Prostate gland (tissue), 2 donors: Measurements from ENCODE around the gene AMDHD2.

Experiments
- POLR2AphosphoS5 ChIP-seq: sonication (generic); formaldehyde crosslinking; IDR thresholded peaks from one replicate; pipeline ENCODE4 v1.6.1; 2017; ENCODE audit warnings: antibody characterized with exemption
- TF ChIP-seq, protein P1 (sequence below), 4 experiments: fragments of 200-600 bp in 2 of 4; fragments of 450-650 bp in 2 of 4; sonication (generic) in 2 of 4; IDR thresholded peaks; 1 replicate in 3 of 4; 2 replicates in 1 of 4; pipeline ENCODE4 v1.5.1; 2016 to 2019; ENCODE audit warnings: antibody characterized with exemption in 4 of 4, mild to moderate bottlenecking in 2 of 4, moderate library complexity in 2 of 4

DNA sequence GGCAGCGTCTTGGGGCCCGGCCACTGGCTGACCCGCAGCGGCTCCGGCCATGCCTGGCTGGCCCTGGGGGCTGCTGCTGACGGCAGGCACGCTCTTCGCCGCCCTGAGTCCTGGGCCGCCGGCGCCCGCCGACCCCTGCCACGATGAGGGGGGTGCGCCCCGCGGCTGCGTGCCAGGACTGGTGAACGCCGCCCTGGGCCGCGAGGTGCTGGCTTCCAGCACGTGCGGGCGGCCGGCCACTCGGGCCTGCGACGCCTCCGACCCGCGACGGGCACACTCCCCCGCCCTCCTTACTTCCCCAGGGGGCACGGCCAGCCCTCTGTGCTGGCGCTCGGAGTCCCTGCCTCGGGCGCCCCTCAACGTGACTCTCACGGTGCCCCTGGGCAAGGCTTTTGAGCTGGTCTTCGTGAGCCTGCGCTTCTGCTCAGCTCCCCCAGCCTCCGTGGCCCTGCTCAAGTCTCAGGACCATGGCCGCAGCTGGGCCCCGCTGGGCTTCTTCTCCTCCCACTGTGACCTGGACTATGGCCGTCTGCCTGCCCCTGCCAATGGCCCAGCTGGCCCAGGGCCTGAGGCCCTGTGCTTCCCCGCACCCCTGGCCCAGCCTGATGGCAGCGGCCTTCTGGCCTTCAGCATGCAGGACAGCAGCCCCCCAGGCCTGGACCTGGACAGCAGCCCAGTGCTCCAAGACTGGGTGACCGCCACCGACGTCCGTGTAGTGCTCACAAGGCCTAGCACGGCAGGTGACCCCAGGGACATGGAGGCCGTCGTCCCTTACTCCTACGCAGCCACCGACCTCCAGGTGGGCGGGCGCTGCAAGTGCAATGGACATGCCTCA, 48.3 kb upstream of the AMDHD2 start:
- TF ChIP-seq, protein P1, sequence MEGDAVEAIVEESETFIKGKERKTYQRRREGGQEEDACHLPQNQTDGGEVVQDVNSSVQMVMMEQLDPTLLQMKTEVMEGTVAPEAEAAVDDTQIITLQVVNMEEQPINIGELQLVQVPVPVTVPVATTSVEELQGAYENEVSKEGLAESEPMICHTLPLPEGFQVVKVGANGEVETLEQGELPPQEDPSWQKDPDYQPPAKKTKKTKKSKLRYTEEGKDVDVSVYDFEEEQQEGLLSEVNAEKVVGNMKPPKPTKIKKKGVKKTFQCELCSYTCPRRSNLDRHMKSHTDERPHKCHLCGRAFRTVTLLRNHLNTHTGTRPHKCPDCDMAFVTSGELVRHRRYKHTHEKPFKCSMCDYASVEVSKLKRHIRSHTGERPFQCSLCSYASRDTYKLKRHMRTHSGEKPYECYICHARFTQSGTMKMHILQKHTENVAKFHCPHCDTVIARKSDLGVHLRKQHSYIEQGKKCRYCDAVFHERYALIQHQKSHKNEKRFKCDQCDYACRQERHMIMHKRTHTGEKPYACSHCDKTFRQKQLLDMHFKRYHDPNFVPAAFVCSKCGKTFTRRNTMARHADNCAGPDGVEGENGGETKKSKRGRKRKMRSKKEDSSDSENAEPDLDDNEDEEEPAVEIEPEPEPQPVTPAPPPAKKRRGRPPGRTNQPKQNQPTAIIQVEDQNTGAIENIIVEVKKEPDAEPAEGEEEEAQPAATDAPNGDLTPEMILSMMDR (IDR thresholded peaks at IDR 0.05): no peak
- no peak for TF ChIP-seq POLR2AphosphoS5
